Chondrocyte (in vitro differentiated cells): ENCODE data around the gene SCCPDH. TPM values are rescaled to one million over a fixed set of nuclear protein-coding genes. Genes with fewer than 3 reads are reported as not detected.
A peak's percentile ranks its signal among the peaks of the same experiment; 100 is the strongest.

Experiments used
- DNase-seq: peaks from one replicate; pipeline ENCODE4 v3.0.0; 2021; ENCODE audit warnings: mixed read lengths, low spot score
- H3K27ac Mint-ChIP-seq: one replicate; pipeline ENCODE4 v1.8.0; 2021; ENCODE audit warnings: mild to moderate bottlenecking, moderate library complexity, mixed read lengths; ENCODE audit not compliant: unreplicated experiment
- H3K27me3 Mint-ChIP-seq: 2 replicates; pipeline ENCODE4 v1.8.0; 2021; ENCODE audit warnings: low read depth, mixed read lengths
- H3K36me3 Mint-ChIP-seq: 2 replicates; pipeline ENCODE4 v1.8.0; 2021; ENCODE audit warnings: low read depth, mixed read lengths
- H3K4me1 Mint-ChIP-seq: 2 replicates; pipeline ENCODE4 v1.8.0; 2021; ENCODE audit warnings: low read depth, mild to moderate bottlenecking, mixed read lengths
- H3K4me3 Mint-ChIP-seq: one replicate; pipeline ENCODE4 v1.8.0; 2021; ENCODE audit warnings: mild to moderate bottlenecking, moderate library complexity, mixed read lengths; ENCODE audit not compliant: unreplicated experiment
- H3K9me3 Mint-ChIP-seq: 2 replicates; pipeline ENCODE4 v1.8.0; 2021; ENCODE audit warnings: low read depth, mixed read lengths
- total RNA-seq: library from RNA; stranded (reverse); gene quantifications from 3 replicates; pipeline ENCODE4 v1.2.1, GENCODE V29; 2021
- TF ChIP-seq, protein P1 (sequence below): fragments of 200-600 bp; sonication (generic); IDR thresholded peaks from 2 replicates; pipeline ENCODE4 v1.5.0; 2021; ENCODE audit warnings: antibody characterized with exemption, mild to moderate bottlenecking, moderate library complexity

SCCPDH gene
- total RNA-seq, 1 donor from 2014 or later = 33.5 TPM

- Mint-ChIP-seq H3K36me3 (no peaks in the 10 kb centered on the region), H3K4me3 (no peak overlapping the region), H3K9me3 (no peaks in the 10 kb centered on the region), H3K27me3 (no peaks in the 10 kb centered on the region), H3K4me1 (peaks cover 22% of the 10 kb centered on the region), H3K27ac (no peak overlapping the region)
- TF ChIP-seq, protein P1, sequence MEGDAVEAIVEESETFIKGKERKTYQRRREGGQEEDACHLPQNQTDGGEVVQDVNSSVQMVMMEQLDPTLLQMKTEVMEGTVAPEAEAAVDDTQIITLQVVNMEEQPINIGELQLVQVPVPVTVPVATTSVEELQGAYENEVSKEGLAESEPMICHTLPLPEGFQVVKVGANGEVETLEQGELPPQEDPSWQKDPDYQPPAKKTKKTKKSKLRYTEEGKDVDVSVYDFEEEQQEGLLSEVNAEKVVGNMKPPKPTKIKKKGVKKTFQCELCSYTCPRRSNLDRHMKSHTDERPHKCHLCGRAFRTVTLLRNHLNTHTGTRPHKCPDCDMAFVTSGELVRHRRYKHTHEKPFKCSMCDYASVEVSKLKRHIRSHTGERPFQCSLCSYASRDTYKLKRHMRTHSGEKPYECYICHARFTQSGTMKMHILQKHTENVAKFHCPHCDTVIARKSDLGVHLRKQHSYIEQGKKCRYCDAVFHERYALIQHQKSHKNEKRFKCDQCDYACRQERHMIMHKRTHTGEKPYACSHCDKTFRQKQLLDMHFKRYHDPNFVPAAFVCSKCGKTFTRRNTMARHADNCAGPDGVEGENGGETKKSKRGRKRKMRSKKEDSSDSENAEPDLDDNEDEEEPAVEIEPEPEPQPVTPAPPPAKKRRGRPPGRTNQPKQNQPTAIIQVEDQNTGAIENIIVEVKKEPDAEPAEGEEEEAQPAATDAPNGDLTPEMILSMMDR = no peak
- DNase-seq = peak; percentile 75
These were observed 66.6 kb downstream of the SCCPDH start for GRCh38 chr1:246790833-246791232.

- TF ChIP-seq, protein P1 = no peak
- H3K4me1 Mint-ChIP-seq = peaks cover 22% of the 10 kb centered on the region
- peak; percentile 67 for DNase-seq
- no peaks in the 10 kb centered on the region for H3K27me3 Mint-ChIP-seq
- H3K9me3 Mint-ChIP-seq = no peaks in the 10 kb centered on the region
- no peak overlapping the region for H3K27ac Mint-ChIP-seq
- H3K4me3 Mint-ChIP-seq = no peak overlapping the region
- H3K36me3 Mint-ChIP-seq = no peaks in the 10 kb centered on the region
These were observed 67.2 kb downstream of the SCCPDH start for GRCh38 chr1:246791303-246791918.

GRCh38 chr1:246792603-246793002, 68.4 kb downstream of the SCCPDH start:
- Mint-ChIP-seq H3K36me3 (no peaks in the 10 kb centered on the region), H3K9me3 (no peaks in the 10 kb centered on the region), H3K4me1 (peaks cover 22% of the 10 kb centered on the region), H3K27me3 (no peaks in the 10 kb centered on the region), H3K4me3 (no peak overlapping the region), H3K27ac (no peak overlapping the region)
- DNase-seq = peak; percentile 40
- TF ChIP-seq, protein P1 = no peak

DNA sequence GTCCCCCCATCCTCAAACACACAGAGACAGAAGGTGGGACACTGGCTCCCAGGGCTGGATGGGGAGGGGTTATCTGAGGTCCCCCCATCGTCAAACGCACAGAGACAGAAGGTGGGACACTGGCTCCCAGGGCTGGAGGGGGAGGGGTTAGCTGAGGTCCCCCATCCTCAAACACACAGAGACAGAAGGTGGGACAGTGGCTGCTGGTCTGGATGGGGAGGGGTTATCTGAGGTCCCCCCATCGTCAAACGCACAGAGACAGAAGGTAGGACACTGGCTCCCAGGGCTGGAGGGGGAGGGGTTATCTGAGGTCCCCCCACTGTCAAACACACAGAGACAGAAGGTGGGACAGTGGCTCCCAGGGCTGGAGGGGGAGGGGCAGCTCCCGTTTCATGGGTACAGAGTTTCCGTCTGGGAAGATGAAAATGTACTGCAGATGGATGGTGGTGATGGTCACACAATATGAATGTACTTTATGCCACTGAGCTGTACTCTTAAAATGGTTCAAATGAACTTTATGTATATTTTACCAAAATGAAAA, 69.2 kb downstream of the SCCPDH start:
- peak; percentile 61 for DNase-seq
- Mint-ChIP-seq H3K27ac (no peak overlapping the region), H3K4me3 (no peak overlapping the region), H3K9me3 (no peaks in the 10 kb centered on the region), H3K4me1 (peaks cover 22% of the 10 kb centered on the region), H3K36me3 (no peaks in the 10 kb centered on the region), H3K27me3 (no peaks in the 10 kb centered on the region)
- TF ChIP-seq, protein P1 = no peak

DNA sequence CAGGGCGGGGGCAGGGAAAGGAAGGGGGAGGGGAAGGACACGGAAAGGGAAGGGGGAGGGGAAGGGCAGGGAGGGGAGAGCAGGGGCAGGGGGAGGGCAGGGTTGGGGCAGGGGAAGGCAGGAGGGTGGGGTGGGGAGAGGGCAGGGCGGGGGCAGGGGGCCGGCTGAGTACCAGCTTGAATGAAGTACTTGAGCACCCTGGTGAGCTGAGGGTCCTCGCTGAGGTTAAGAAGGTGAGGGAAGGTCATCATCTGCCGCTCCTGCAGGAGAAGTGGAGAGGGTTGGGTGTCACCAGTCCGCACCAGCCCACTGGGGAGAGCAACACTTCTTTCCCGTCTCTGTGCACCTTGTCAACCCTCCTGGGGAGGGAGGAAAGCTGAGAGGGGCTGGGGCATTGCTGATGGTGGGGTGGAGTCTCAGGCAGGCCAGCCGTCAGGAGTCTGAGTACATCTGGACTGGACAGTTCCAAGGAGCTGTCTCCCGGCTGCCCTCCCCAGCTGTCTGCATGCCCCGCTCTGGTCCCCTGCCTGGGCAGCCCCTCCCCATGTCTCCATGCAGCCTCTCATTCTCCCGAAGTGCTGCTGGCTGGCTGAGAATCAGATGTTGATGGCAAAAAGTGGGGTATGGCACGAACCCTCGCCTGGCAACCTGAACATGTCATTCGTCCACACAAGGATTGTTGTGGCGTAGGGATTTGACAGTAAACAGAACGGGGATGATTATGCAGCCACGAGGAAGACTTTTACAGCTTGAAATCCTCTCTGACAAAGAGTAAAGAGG, 70.0 kb downstream of the SCCPDH start:
- Mint-ChIP-seq H3K4me3 (no peak overlapping the region), H3K27me3 (no peaks in the 10 kb centered on the region), H3K27ac (no peak overlapping the region), H3K36me3 (no peaks in the 10 kb centered on the region), H3K9me3 (no peaks in the 10 kb centered on the region), H3K4me1 (peaks cover 18% of the 10 kb centered on the region)
- DNase-seq = peak; percentile 87
- TF ChIP-seq, protein P1 = no peak
